Measurements from ENCODE around the gene ABAT. TPM values are rescaled to one million over a fixed set of nuclear protein-coding genes. Genes with fewer than 3 reads are reported as not detected.
"Not testable (repeated sequence)": the region's sequence is repeated elsewhere in the genome, so short reads cannot be mapped to it uniquely, and the experiment has no call there.

Gene ABAT
- total RNA-seq, 4 donors from 2014 or later: 9.0 to 16.9 (median 13.4) TPM

- intact Hi-C loops (cut with DNase I): no loop called here
- H3K36me3 ChIP-seq: peaks cover 46 to 62% (median 62%) of the 10 kb centered on the region in 4 donors
- 72% methylated on average over 8 of the region's 9 CpGs for WGBS
- H3K9me3 ChIP-seq: no peaks in the 10 kb centered on the region
- H3K27ac ChIP-seq (replicated peaks in 1 of 4): no peak overlapping the region
- H3K4me3 ChIP-seq: no peak overlapping the region
- no peaks in the 10 kb centered on the region for H3K27me3 ChIP-seq
- no peak for TF ChIP-seq POLR2A (IDR thresholded peaks at IDR 0.05; ENCODE audit: low read depth)
- no peak for TF ChIP-seq CTCF (IDR thresholded peaks at IDR 0.05)
- no peak for TF ChIP-seq EP300 (IDR thresholded peaks at IDR 0.05)
- TF ChIP-seq POLR2AphosphoS5 (IDR thresholded peaks at IDR 0.05): no peak
- H3K4me1 ChIP-seq: no peaks in the 10 kb centered on the region
- no peak for DNase-seq (ENCODE audit: extremely low spot score)
These were observed 26.6 kb upstream of the ABAT start for GRCh38 chr16:8647721-8648318.

GRCh38 chr16:8648877-8649276 lies 25.5 kb upstream of the ABAT start:
- WGBS: 89% methylated on average over 4 of the region's 4 CpGs
- intact Hi-C loops (cut with DNase I): no loop called here
- no peaks in the 10 kb centered on the region for H3K9me3 ChIP-seq
- H3K4me3 ChIP-seq: no peak overlapping the region
- H3K27ac ChIP-seq (replicated peaks in 1 of 4): no peak overlapping the region
- H3K36me3 ChIP-seq: peaks cover 35 to 51% (median 51%) of the 10 kb centered on the region in 4 donors
- H3K27me3 ChIP-seq: no peaks in the 10 kb centered on the region
- H3K4me1 ChIP-seq: no peaks in the 10 kb centered on the region
- no peak for DNase-seq (ENCODE audit: extremely low spot score)
- TF ChIP-seq POLR2A (IDR thresholded peaks at IDR 0.05; ENCODE audit: low read depth) (no peak), POLR2AphosphoS5 (IDR thresholded peaks at IDR 0.05) (no peak), CTCF (IDR thresholded peaks at IDR 0.05) (no peak), EP300 (IDR thresholded peaks at IDR 0.05) (no peak)

- H3K9me3 ChIP-seq: no peaks in the 10 kb centered on the region
- WGBS: 72% methylated on average over 8 of the region's 8 CpGs
- H3K27ac ChIP-seq (replicated peaks in 1 of 4): no peak overlapping the region
- no peak for DNase-seq (ENCODE audit: extremely low spot score)
- no peaks in the 10 kb centered on the region for H3K27me3 ChIP-seq
- H3K36me3 ChIP-seq: peaks cover 25 to 40% (median 40%) of the 10 kb centered on the region in 4 donors
- no peak overlapping the region for H3K4me3 ChIP-seq
- no peak for TF ChIP-seq CTCF (IDR thresholded peaks at IDR 0.05)
- TF ChIP-seq POLR2A (IDR thresholded peaks at IDR 0.05; ENCODE audit: low read depth): no peak
- TF ChIP-seq POLR2AphosphoS5 (IDR thresholded peaks at IDR 0.05): no peak
- no peak for TF ChIP-seq EP300 (IDR thresholded peaks at IDR 0.05)
- no peaks in the 10 kb centered on the region for H3K4me1 ChIP-seq
- intact Hi-C loops (cut with DNase I): no loop called here
These were observed 24.4 kb upstream of the ABAT start for GRCh38 chr16:8649829-8650554.

- H3K36me3 ChIP-seq: peaks cover 9 to 20% (median 20%) of the 10 kb centered on the region in 4 donors
- H3K27me3 ChIP-seq; H3K27ac ChIP-seq (replicated peaks in 1 of 4); H3K4me3 ChIP-seq; H3K4me1 ChIP-seq; DNase-seq (ENCODE audit: extremely low spot score); intact Hi-C loops (cut with DNase I); H3K9me3 ChIP-seq: not testable (repeated sequence)
- 70% methylated on average over 6 of the region's 7 CpGs for WGBS
These were observed 22.5 kb upstream of the ABAT start for GRCh38 chr16:8651958-8652357.

- WGBS: 100% methylated on average over 1 of the region's 1 CpG
These were observed 19.2 kb upstream of the ABAT start for GRCh38 chr16:8655184-8655717.

More at GRCh38 chr16:8655184-8655717, 19.2 kb upstream of the ABAT start:
- intact Hi-C loops (cut with DNase I): loop anchor here (5.0 kb wide), 1 partner anchor 83 kb away; no protein-coding TSS in a partner anchor
- Histone ChIP-seq H3K9me3 (no peaks in the 10 kb centered on the region), H3K27me3 (no peaks in the 10 kb centered on the region), H3K36me3 (no peaks in the 10 kb centered on the region), H3K4me1 (no peaks in the 10 kb centered on the region), H3K4me3 (no peak overlapping the region), H3K27ac (replicated peaks in 1 of 4) (no peak overlapping the region)
- TF ChIP-seq POLR2A (IDR thresholded peaks at IDR 0.05; ENCODE audit: low read depth) (no peak), CTCF (IDR thresholded peaks at IDR 0.05) (peak in 2 of 3 experiments; percentile 23 to 49), POLR2AphosphoS5 (IDR thresholded peaks at IDR 0.05) (no peak)
- DNase-seq (ENCODE audit: extremely low spot score): no peak

Measured in esophagus muscularis mucosa (tissue), 4 donors.